Measurements from ENCODE around the gene NOP14. TPM values are rescaled to one million over a fixed set of nuclear protein-coding genes. Genes with fewer than 3 reads are reported as not detected.
A peak's percentile ranks its signal among the peaks of the same experiment; 100 is the strongest.

NOP14 gene
- 10 to 100 TPM in 1 of 2 donors, 1 to 10 TPM in 1; 6.1 to 12.0 TPM for total RNA-seq
- 10 to 100 TPM; 16.8 to 16.9 TPM for polyA plus RNA-seq (ENCODE audit: insufficient read length in 2 of 2)
- long read RNA-seq, donor 1, partial matches to known transcripts: 18 of 19 reads
- long read RNA-seq, donor 1, other reads (novel, unspliced or antisense): 0 of 19 reads
- long read RNA-seq, donor 2: 0 reads
- long read RNA-seq, donor 3: 0 reads
- long read RNA-seq, donor 4: 0 reads

GRCh38 chr4:2963175-2963965, at the start of gene NOP14, which contains the start of gene GRK4:
TSS of gene NOP14 (minus strand) at chr4:2963406. CDS start at chr4:2963319, 87 bp downstream.
TSS of gene GRK4 (plus strand) at chr4:2963571. CDS start at chr4:2964071, 500 bp downstream.
- H3K27me3 ChIP-seq (ENCODE audit: control insufficient read depth, insufficient read depth, low read length): no peaks in the 10 kb centered on the region
- WGBS (ENCODE audit: insufficient coverage): under 1% methylated on average over 105 of the region's 105 CpGs

GRCh38 chr4:3011456-3012220, 48.4 kb upstream of the NOP14 start:
- WGBS (ENCODE audit: insufficient coverage): 93% methylated on average over 15 of the region's 17 CpGs
- no peak overlapping the region for H3K27ac ChIP-seq (ENCODE audit: low read depth, low read length)

More at GRCh38 chr4:2963175-2963965, at the start of gene NOP14, which contains the start of gene GRK4:
- Histone ChIP-seq H3K9me3 (ENCODE audit: control insufficient read depth, insufficient read depth, low read length) (no peaks in the 10 kb centered on the region), H3K36me3 (ENCODE audit: control insufficient read depth, insufficient read depth, low read length) (peaks cover 7% of the 10 kb centered on the region), H3K4me1 (ENCODE audit: control insufficient read depth, insufficient read depth, low read length) (peaks cover 20% of the 10 kb centered on the region), H3K4me3 (ENCODE audit: low read depth, low read length) (peak within 1 kb of the TSS; percentile 88), H3K27ac (ENCODE audit: low read depth, low read length) (peak within 1 kb of the TSS; percentile 83)
- peak; percentile 92 to 99 (median 96) for DNase-seq (ENCODE audit: low read depth in 4 of 6, low spot score in 6 of 6)

GRCh38 chr4:3010998-3011397, 47.8 kb upstream of the NOP14 start:
- Histone ChIP-seq H3K27me3 (ENCODE audit: control insufficient read depth, insufficient read depth, low read length) (no peaks in the 10 kb centered on the region), H3K4me1 (ENCODE audit: control insufficient read depth, insufficient read depth, low read length) (no peaks in the 10 kb centered on the region), H3K4me3 (ENCODE audit: low read depth, low read length) (no peak overlapping the region), H3K27ac (ENCODE audit: low read depth, low read length) (no peak overlapping the region), H3K9me3 (ENCODE audit: control insufficient read depth, insufficient read depth, low read length) (no peaks in the 10 kb centered on the region), H3K36me3 (ENCODE audit: control insufficient read depth, insufficient read depth, low read length) (peaks cover 13% of the 10 kb centered on the region)
- 96% methylated on average over 3 of the region's 5 CpGs for WGBS (ENCODE audit: insufficient coverage)
- DNase-seq (ENCODE audit: low read depth in 4 of 6, low spot score in 6 of 6): no peak

More at GRCh38 chr4:3011456-3012220, 48.4 kb upstream of the NOP14 start:
- Histone ChIP-seq H3K27me3 (ENCODE audit: control insufficient read depth, insufficient read depth, low read length) (no peaks in the 10 kb centered on the region), H3K36me3 (ENCODE audit: control insufficient read depth, insufficient read depth, low read length) (peaks cover 13% of the 10 kb centered on the region), H3K4me1 (ENCODE audit: control insufficient read depth, insufficient read depth, low read length) (no peaks in the 10 kb centered on the region), H3K9me3 (ENCODE audit: control insufficient read depth, insufficient read depth, low read length) (no peaks in the 10 kb centered on the region), H3K4me3 (ENCODE audit: low read depth, low read length) (no peak overlapping the region)
- no peak for DNase-seq (ENCODE audit: low read depth in 4 of 6, low spot score in 6 of 6)

- no peaks in the 10 kb centered on the region for H3K27me3 ChIP-seq (ENCODE audit: control insufficient read depth, insufficient read depth, low read length)
- no peak overlapping the region for H3K4me3 ChIP-seq (ENCODE audit: low read depth, low read length)
These were observed 47.4 kb upstream of the NOP14 start for GRCh38 chr4:3010577-3010976.

GRCh38 chr4:3009422-3009821, 46.2 kb upstream of the NOP14 start:
- WGBS (ENCODE audit: insufficient coverage): 67% methylated on average over 3 of the region's 7 CpGs

More at GRCh38 chr4:3010577-3010976, 47.4 kb upstream of the NOP14 start:
- H3K27ac ChIP-seq (ENCODE audit: low read depth, low read length): no peak overlapping the region
- 92% methylated on average over 2 of the region's 2 CpGs for WGBS (ENCODE audit: insufficient coverage)
- H3K36me3 ChIP-seq (ENCODE audit: control insufficient read depth, insufficient read depth, low read length): peaks cover 13% of the 10 kb centered on the region
- no peaks in the 10 kb centered on the region for H3K4me1 ChIP-seq (ENCODE audit: control insufficient read depth, insufficient read depth, low read length)
- H3K9me3 ChIP-seq (ENCODE audit: control insufficient read depth, insufficient read depth, low read length): no peaks in the 10 kb centered on the region
- DNase-seq (ENCODE audit: low read depth in 4 of 6, low spot score in 6 of 6): no peak

GRCh38 chr4:3007724-3008123, 44.5 kb upstream of the NOP14 start:
- Histone ChIP-seq H3K9me3 (ENCODE audit: control insufficient read depth, insufficient read depth, low read length) (no peaks in the 10 kb centered on the region), H3K4me1 (ENCODE audit: control insufficient read depth, insufficient read depth, low read length) (no peaks in the 10 kb centered on the region), H3K27ac (ENCODE audit: low read depth, low read length) (no peak overlapping the region), H3K36me3 (ENCODE audit: control insufficient read depth, insufficient read depth, low read length) (peaks cover 4% of the 10 kb centered on the region), H3K27me3 (ENCODE audit: control insufficient read depth, insufficient read depth, low read length) (no peaks in the 10 kb centered on the region), H3K4me3 (ENCODE audit: low read depth, low read length) (no peak overlapping the region)
- 83% methylated on average over 1 of the region's 2 CpGs for WGBS (ENCODE audit: insufficient coverage)
- no peak for DNase-seq (ENCODE audit: low read depth in 4 of 6, low spot score in 6 of 6)

More at GRCh38 chr4:3009422-3009821, 46.2 kb upstream of the NOP14 start:
- Histone ChIP-seq H3K4me1 (ENCODE audit: control insufficient read depth, insufficient read depth, low read length) (no peaks in the 10 kb centered on the region), H3K27me3 (ENCODE audit: control insufficient read depth, insufficient read depth, low read length) (no peaks in the 10 kb centered on the region), H3K9me3 (ENCODE audit: control insufficient read depth, insufficient read depth, low read length) (no peaks in the 10 kb centered on the region), H3K27ac (ENCODE audit: low read depth, low read length) (no peak overlapping the region), H3K36me3 (ENCODE audit: control insufficient read depth, insufficient read depth, low read length) (peaks cover 12% of the 10 kb centered on the region), H3K4me3 (ENCODE audit: low read depth, low read length) (no peak overlapping the region)
- DNase-seq (ENCODE audit: low read depth in 4 of 6, low spot score in 6 of 6): peak in 2 of 6 donors; percentile 5 to 28

- no peaks in the 10 kb centered on the region for H3K27me3 ChIP-seq (ENCODE audit: control insufficient read depth, insufficient read depth, low read length)
- peaks cover 10% of the 10 kb centered on the region for H3K36me3 ChIP-seq (ENCODE audit: control insufficient read depth, insufficient read depth, low read length)
- no peaks in the 10 kb centered on the region for H3K4me1 ChIP-seq (ENCODE audit: control insufficient read depth, insufficient read depth, low read length)
- H3K27ac ChIP-seq (ENCODE audit: low read depth, low read length): no peak overlapping the region
- peak in 1 of 6 donors; percentile 6 for DNase-seq (ENCODE audit: low read depth in 4 of 6, low spot score in 6 of 6)
- no CpG with 5 or more reads among the region's 4 CpGs for WGBS (ENCODE audit: insufficient coverage)
- H3K9me3 ChIP-seq (ENCODE audit: control insufficient read depth, insufficient read depth, low read length): no peaks in the 10 kb centered on the region
- no peak overlapping the region for H3K4me3 ChIP-seq (ENCODE audit: low read depth, low read length)
These were observed 33.2 kb upstream of the NOP14 start for GRCh38 chr4:2996415-2996814.

- 91% methylated on average over 1 of the region's 4 CpGs for WGBS (ENCODE audit: insufficient coverage)
- DNase-seq (ENCODE audit: low read depth in 4 of 6, low spot score in 6 of 6): no peak
These were observed 32.5 kb upstream of the NOP14 start for GRCh38 chr4:2995546-2996265.

GRCh38 chr4:2994917-2995316, 31.7 kb upstream of the NOP14 start:
- H3K27ac ChIP-seq (ENCODE audit: low read depth, low read length): no peak overlapping the region
- no peaks in the 10 kb centered on the region for H3K4me1 ChIP-seq (ENCODE audit: control insufficient read depth, insufficient read depth, low read length)
- peaks cover 10% of the 10 kb centered on the region for H3K36me3 ChIP-seq (ENCODE audit: control insufficient read depth, insufficient read depth, low read length)
- no peak overlapping the region for H3K4me3 ChIP-seq (ENCODE audit: low read depth, low read length)
- H3K27me3 ChIP-seq (ENCODE audit: control insufficient read depth, insufficient read depth, low read length): no peaks in the 10 kb centered on the region
- 100% methylated on average over 1 of the region's 4 CpGs for WGBS (ENCODE audit: insufficient coverage)
- H3K9me3 ChIP-seq (ENCODE audit: control insufficient read depth, insufficient read depth, low read length): no peaks in the 10 kb centered on the region
- no peak for DNase-seq (ENCODE audit: low read depth in 4 of 6, low spot score in 6 of 6)

More at GRCh38 chr4:2995546-2996265, 32.5 kb upstream of the NOP14 start:
- H3K4me3 ChIP-seq (ENCODE audit: low read depth, low read length): no peak overlapping the region
- no peaks in the 10 kb centered on the region for H3K27me3 ChIP-seq (ENCODE audit: control insufficient read depth, insufficient read depth, low read length)
- no peak overlapping the region for H3K27ac ChIP-seq (ENCODE audit: low read depth, low read length)
- H3K4me1 ChIP-seq (ENCODE audit: control insufficient read depth, insufficient read depth, low read length): no peaks in the 10 kb centered on the region
- no peaks in the 10 kb centered on the region for H3K9me3 ChIP-seq (ENCODE audit: control insufficient read depth, insufficient read depth, low read length)
- H3K36me3 ChIP-seq (ENCODE audit: control insufficient read depth, insufficient read depth, low read length): peaks cover 10% of the 10 kb centered on the region
